Breast epithelium (tissue), 4 donors: ENCODE measurements around the gene GJB3. TPM values are rescaled to one million over a fixed set of nuclear protein-coding genes. Genes with fewer than 3 reads are reported as not detected.

ENCODE experiments used
- DNase-seq, 2 donors: peaks; one replicate each; pipeline ENCODE4 v3.0.0-alpha.2; 2019; ENCODE audit warnings: low spot score in 2 of 2
- H3K27ac ChIP-seq, 2 donors: fragments of 200-600 bp; sonication (generic) in 1 of 2; one replicate each; pipeline ENCODE4 v1.5.1; 2016 to 2019; ENCODE audit warnings: mild to moderate bottlenecking in 1 of 2
- H3K27me3 ChIP-seq, 2 donors: fragments of 200-600 bp; sonication (generic) in 1 of 2; one replicate each; pipeline versions ENCODE4 v1.5.1 to v1.6.0; 2017 to 2019; ENCODE audit warnings: control low read depth in 1 of 2, mild to moderate bottlenecking in 1 of 2
- H3K36me3 ChIP-seq: fragments of 200-600 bp; one replicate; pipeline ENCODE4 v1.5.1; 2019
- H3K4me1 ChIP-seq, 2 donors: fragments of 200-600 bp; sonication (generic); one replicate each; pipeline ENCODE4 v1.5.1; 2016 to 2019; ENCODE audit warnings: control low read depth in 1 of 2
- H3K4me3 ChIP-seq, 3 donors: fragments of 200-600 bp; sonication (generic); 1 replicate in 2 of 3; 2 replicates in 1 of 3; pipeline ENCODE4 v1.5.1; 2016 to 2019; ENCODE audit warnings: mild to moderate bottlenecking in 3 of 3, moderate library complexity in 2 of 3
- H3K9me3 ChIP-seq, 2 donors: fragments of 200-600 bp; sonication (generic) in 1 of 2; one replicate each; pipeline ENCODE4 v1.5.1; 2016 to 2019; ENCODE audit warnings: control low read depth in 1 of 2
- CTCF ChIP-seq, 3 donors: fragments of 450-650 bp; IDR thresholded peaks; one replicate each; pipeline ENCODE4 v1.5.1; 2016 to 2017; ENCODE audit warnings: antibody characterized with exemption in 3 of 3, mild to moderate bottlenecking in 3 of 3, moderate library complexity in 3 of 3
- POLR2A ChIP-seq: fragments of 450-650 bp; IDR thresholded peaks from one replicate; pipeline ENCODE4 v1.6.1; 2016; ENCODE audit warnings: antibody characterized with exemption, mild to moderate bottlenecking, moderate library complexity
- POLR2AphosphoS5 ChIP-seq, 3 donors: sonication (generic); formaldehyde crosslinking; IDR thresholded peaks; one replicate each; pipeline ENCODE4 v1.6.1; 2017; ENCODE audit warnings: antibody characterized with exemption in 3 of 3
- intact Hi-C: fragments of 100-400 bp; cut with DNase I; formaldehyde crosslinking; loops from one replicate; pipeline ENCODE4 v1.15.1; 2023; ENCODE audit warnings: low total_unique reads
- total RNA-seq, 3 donors: library from RNA; depleted of rRNA; stranded (reverse); fragments of >200 nt; gene quantifications; one replicate each; pipeline ENCODE4 v1.1.0, GENCODE V29; 2016

GJB3 gene
- total RNA-seq, 3 donors from 2014 or later: 0.33 to 1.2 TPM; not detected in 1

- Histone ChIP-seq H3K4me3 (no peak overlapping the region), H3K4me1 (peaks cover 5% of the 10 kb centered on the region in 2 donors), H3K27ac (no peak overlapping the region), H3K27me3 (peaks cover 0 to 18% of the 10 kb centered on the region in 2 donors), H3K36me3 (no peaks in the 10 kb centered on the region), H3K9me3 (no peaks in the 10 kb centered on the region)
- intact Hi-C loops: no loop called here
- DNase-seq: no peak
- TF ChIP-seq POLR2AphosphoS5 (IDR thresholded peaks at IDR 0.05) (no peak), POLR2A (no peak), CTCF (IDR thresholded peaks at IDR 0.05) (no peak)
Measured at GRCh38 chr1:34778381-34778780, 2.6 kb upstream of the GJB3 start.

- peaks cover 5% of the 10 kb centered on the region in 2 donors for H3K4me1 ChIP-seq
- intact Hi-C loops: no loop called here
- no peak for TF ChIP-seq POLR2A
- no peak overlapping the region for H3K4me3 ChIP-seq
- DNase-seq: no peak
- peaks cover 0 to 18% of the 10 kb centered on the region in 2 donors for H3K27me3 ChIP-seq
- H3K9me3 ChIP-seq: no peaks in the 10 kb centered on the region
- H3K27ac ChIP-seq: no peak overlapping the region
- no peaks in the 10 kb centered on the region for H3K36me3 ChIP-seq
Measured at GRCh38 chr1:34779005-34779404, 2.0 kb upstream of the GJB3 start.

GRCh38 chr1:34779526-34779925 lies 1.5 kb upstream of the GJB3 start:
- no peak for DNase-seq
- H3K27me3 ChIP-seq: peaks cover 0 to 18% of the 10 kb centered on the region in 2 donors
- H3K4me3 ChIP-seq: no peak overlapping the region
- H3K27ac ChIP-seq: no peak overlapping the region
- peaks cover 5% of the 10 kb centered on the region in 2 donors for H3K4me1 ChIP-seq
- no peaks in the 10 kb centered on the region for H3K9me3 ChIP-seq
- TF ChIP-seq POLR2A (no peak), POLR2AphosphoS5 (IDR thresholded peaks at IDR 0.05) (no peak), CTCF (IDR thresholded peaks at IDR 0.05) (no peak)
- no peaks in the 10 kb centered on the region for H3K36me3 ChIP-seq
- intact Hi-C loops: no loop called here

- intact Hi-C loops: no loop called here
- TF ChIP-seq POLR2AphosphoS5 (IDR thresholded peaks at IDR 0.05) (no peak), POLR2A (no peak), CTCF (IDR thresholded peaks at IDR 0.05) (no peak)
- H3K27me3 ChIP-seq: peaks cover 0 to 18% of the 10 kb centered on the region in 2 donors
- no peak overlapping the region for H3K27ac ChIP-seq
- H3K4me1 ChIP-seq: peaks cover 5% of the 10 kb centered on the region in 2 donors
- H3K36me3 ChIP-seq: no peaks in the 10 kb centered on the region
- DNase-seq: no peak
- H3K4me3 ChIP-seq: no peak overlapping the region
- H3K9me3 ChIP-seq: no peaks in the 10 kb centered on the region
Measured at GRCh38 chr1:34779962-34780361, 1.1 kb upstream of the GJB3 start.

GRCh38 chr1:34780528-34780927 lies 486 bp upstream of the GJB3 start:
- Histone ChIP-seq H3K4me3 (no peak overlapping the region), H3K9me3 (no peaks in the 10 kb centered on the region), H3K36me3 (no peaks in the 10 kb centered on the region), H3K27ac (no peak overlapping the region), H3K27me3 (peaks cover 0 to 18% of the 10 kb centered on the region in 2 donors), H3K4me1 (peaks cover 5% of the 10 kb centered on the region in 2 donors)
- no peak for TF ChIP-seq POLR2AphosphoS5 (IDR thresholded peaks at IDR 0.05)
- no peak for TF ChIP-seq POLR2A
- TF ChIP-seq CTCF (IDR thresholded peaks at IDR 0.05): no peak
- intact Hi-C loops: no loop called here
- no peak for DNase-seq
